H1 (cell line): ENCODE measurements around the gene ANAPC7. TPM values are rescaled to one million over a fixed set of nuclear protein-coding genes. Genes with fewer than 3 reads are reported as not detected.

Experiments
- CTCF ChIA-PET: fragments of 300-600 bp; sonication (Branson Sonifier 250); formaldehyde crosslinking; loops from one replicate; lab custom pipeline; 2021; ENCODE audit not compliant: partially characterized antibody; lab: Charles Lee
- POLR2A ChIA-PET: fragments of 300-600 bp; sonication (Branson Sonifier 250); formaldehyde crosslinking; loops from one replicate; lab custom pipeline; 2021; ENCODE audit warnings: inconsistent platforms; ENCODE audit not compliant: partially characterized antibody; lab: Charles Lee
- DNase-seq, 2 experiments: peaks; one replicate each; pipeline versions ENCODE4 v3.0.0 to v3.0.0-alpha.2; 2010 to 2022; ENCODE audit warnings: low spot score in 2 of 2, low read depth in 1 of 2, mixed read lengths in 1 of 2
- FAIRE-seq: peaks from 2 replicates; lab custom pipeline; 2011; peaks lifted over from hg19 to GRCh38; lab: Jason Lieb, UNC
- H2AFZ ChIP-seq: 2 replicates; pipeline ENCODE4 v1.8.1; 2012; ENCODE audit warnings: low read length, inconsistent platforms
- H2AK5ac ChIP-seq: 2 replicates; pipeline ENCODE4 v1.6.1; 2013; ENCODE audit warnings: low read depth, low read length
- H2BK120ac ChIP-seq: replicated peaks from 2 replicates; pipeline ENCODE3; 2013; ENCODE audit warnings: low read depth, low read length, inconsistent platforms
- H2BK12ac ChIP-seq: 2 replicates; pipeline ENCODE4 v1.6.1; 2013; ENCODE audit warnings: low read depth, low read length
- H2BK15ac ChIP-seq: 2 replicates; pipeline ENCODE4 v1.6.1; 2013; ENCODE audit warnings: low read length
- H2BK20ac ChIP-seq: 2 replicates; pipeline ENCODE4 v1.6.1; 2013; ENCODE audit warnings: low read length
- H2BK5ac ChIP-seq: 2 replicates; pipeline ENCODE4 v1.6.1; 2013; ENCODE audit warnings: low read depth, low read length
- H3K14ac ChIP-seq: 2 replicates; pipeline ENCODE4 v1.6.1; 2013; ENCODE audit warnings: inconsistent platforms; ENCODE audit not compliant: insufficient read length
- H3K18ac ChIP-seq: 2 replicates; pipeline ENCODE4 v1.6.1; 2013; ENCODE audit warnings: low read length; ENCODE audit errors: extremely low read depth
- H3K23ac ChIP-seq: 2 replicates; pipeline ENCODE4 v1.6.1; 2013; ENCODE audit warnings: inconsistent platforms; ENCODE audit not compliant: insufficient read length
- H3K23me2 ChIP-seq: 2 replicates; pipeline ENCODE4 v1.6.1; 2013; ENCODE audit warnings: low read depth, low read length
- H3K27ac ChIP-seq: 2 replicates; pipeline ENCODE4 v1.6.1; 2011; ENCODE audit warnings: low read depth, low read length, inconsistent platforms
- H3K27me3 ChIP-seq, 4 experiments: replicated peaks in 1 of 4; 1 replicate in 1 of 4; 2 replicates in 3 of 4; pipeline versions ENCODE4 v1.6.1 to v1.8.1; 2011 to 2013; ENCODE audit warnings: low read length in 3 of 4, mild to moderate bottlenecking in 3 of 4, inconsistent platforms in 2 of 4, mixed read lengths in 2 of 4, moderate library complexity in 1 of 4; ENCODE audit not compliant: control insufficient read depth in 3 of 4, insufficient read depth in 3 of 4; ENCODE audit errors: extremely low read depth in 1 of 4
- H3K36me3 ChIP-seq, 4 experiments: 2 replicates each; pipeline versions ENCODE4 v1.6.1 to v1.8.1; 2011 to 2013; ENCODE audit warnings: mild to moderate bottlenecking in 4 of 4, low read length in 3 of 4, moderate library complexity in 2 of 4, control low read depth in 1 of 4, inconsistent platforms in 1 of 4; ENCODE audit not compliant: insufficient read depth in 4 of 4, control insufficient read depth in 2 of 4
- H3K4ac ChIP-seq: replicated peaks from 2 replicates; pipeline ENCODE3; 2013; ENCODE audit warnings: low read length, low read depth, mixed read lengths, inconsistent platforms; ENCODE audit not compliant: insufficient read length
- H3K4me1 ChIP-seq, 4 experiments: replicated peaks in 1 of 4; 1 replicate in 1 of 4; 2 replicates in 3 of 4; pipeline versions ENCODE4 v1.6.1 to v1.8.1; 2011 to 2013; ENCODE audit warnings: low read length in 3 of 4, inconsistent platforms in 2 of 4, mixed read lengths in 1 of 4; ENCODE audit not compliant: insufficient read depth in 4 of 4, control insufficient read depth in 3 of 4
- H3K4me2 ChIP-seq, 2 experiments: 2 replicates each; pipeline versions ENCODE4 v1.6.1 to v1.8.1; 2011 to 2013; ENCODE audit warnings: low read depth in 2 of 2, low read length in 2 of 2, control low read depth in 1 of 2, inconsistent platforms in 1 of 2, mild to moderate bottlenecking in 1 of 2; ENCODE audit not compliant: insufficient read depth in 1 of 2
- H3K4me3 ChIP-seq, 4 experiments: fragments of 200-600, 300-600 bp in 1 of 4; sonication (generic), shearing (Covaris generic), sonication (Bioruptor Twin) in 1 of 4; 2 replicates each; pipeline versions ENCODE4 v1.5.1 to v1.8.1; 2011 to 2016; ENCODE audit warnings: low read length in 4 of 4, low read depth in 3 of 4, control low read depth in 2 of 4, inconsistent platforms in 2 of 4, mild to moderate bottlenecking in 2 of 4, mixed read lengths in 1 of 4, moderate library complexity in 1 of 4; ENCODE audit not compliant: insufficient read depth in 2 of 4; ENCODE audit errors: extremely low read depth in 1 of 4
- H3K56ac ChIP-seq: replicated peaks from 2 replicates; pipeline ENCODE3; 2013; ENCODE audit warnings: low read depth, mild to moderate bottlenecking, mixed read lengths, low read length, inconsistent platforms; ENCODE audit not compliant: insufficient read length
- H3K79me1 ChIP-seq: 2 replicates; pipeline ENCODE4 v1.6.1; 2013; ENCODE audit warnings: low read depth, low read length, control low read depth
- H3K79me2 ChIP-seq, 2 experiments: 2 replicates each; pipeline versions ENCODE4 v1.6.1 to v1.8.1; 2012 to 2013; ENCODE audit warnings: low read length in 2 of 2, mild to moderate bottlenecking in 2 of 2, inconsistent platforms in 1 of 2; ENCODE audit not compliant: insufficient read depth in 2 of 2, control insufficient read depth in 1 of 2
- H3K9ac ChIP-seq, 4 experiments: replicated peaks in 1 of 4; 1 replicate in 1 of 4; 2 replicates in 3 of 4; pipeline versions ENCODE4 v1.6.1 to v1.8.1; 2011 to 2013; ENCODE audit warnings: low read depth in 3 of 4, low read length in 3 of 4, control low read depth in 2 of 4, mild to moderate bottlenecking in 2 of 4, moderate library complexity in 2 of 4, inconsistent platforms in 1 of 4; ENCODE audit errors: extremely low read depth in 1 of 4
- H3K9me3 ChIP-seq, 2 experiments: 2 replicates each; pipeline versions ENCODE4 v1.6.1 to v1.8.1; 2012 to 2013; ENCODE audit warnings: mild to moderate bottlenecking in 2 of 2, moderate library complexity in 2 of 2, control low read depth in 1 of 2, inconsistent platforms in 1 of 2, low read depth in 1 of 2, low read length in 1 of 2, mixed read lengths in 1 of 2; ENCODE audit not compliant: insufficient read depth in 2 of 2
- H4K20me1 ChIP-seq, 2 experiments: replicated peaks in 1 of 2; 2 replicates each; pipeline versions ENCODE3 to v1.8.1; 2011 to 2013; ENCODE audit warnings: inconsistent platforms in 2 of 2, low read length in 2 of 2, mild to moderate bottlenecking in 1 of 2; ENCODE audit not compliant: insufficient read depth in 2 of 2, control insufficient read depth in 1 of 2
- H4K5ac ChIP-seq: 2 replicates; pipeline ENCODE4 v1.6.1; 2013; ENCODE audit warnings: low read length, low read depth, mixed read lengths, inconsistent platforms; ENCODE audit not compliant: insufficient read length
- H4K8ac ChIP-seq: 2 replicates; pipeline ENCODE4 v1.8.0; 2013; ENCODE audit warnings: mild to moderate bottlenecking, moderate library complexity, low read length, inconsistent platforms; ENCODE audit not compliant: insufficient read depth; ENCODE audit errors: extremely low read depth
- H4K91ac ChIP-seq: replicated peaks from 2 replicates; pipeline ENCODE3; 2013; ENCODE audit warnings: low read length, mixed read lengths, inconsistent platforms; ENCODE audit not compliant: insufficient read length
- JUND ChIP-seq: IDR thresholded peaks from 2 replicates; pipeline ENCODE4 v1.6.1; 2011; ENCODE audit warnings: mild to moderate bottlenecking, improper control_type of control experiment, low read length
- SUZ12 ChIP-seq: fragments of 200-600 bp; sonication (generic); IDR thresholded peaks from 2 replicates; pipeline ENCODE4 v1.6.1; 2012; ENCODE audit warnings: mild to moderate bottlenecking, inconsistent platforms, low read length, moderate library complexity, mixed read lengths
- TEAD4 ChIP-seq: IDR thresholded peaks from 2 replicates; pipeline ENCODE4 v1.6.1; 2012; ENCODE audit warnings: low read depth, low read length, inconsistent platforms, mixed read lengths
- WGBS, 2 experiments: shearing (Covaris generic) in 1 of 2; methylation state at CpG; one replicate each; pipeline versions ENCODE4 v1.1.6 to v1.1.7; 2013 to 2015; ENCODE audit warnings: low lambda C conversion rate in 2 of 2, mixed read lengths in 2 of 2, inconsistent platforms in 1 of 2, low coverage in 1 of 2, missing lambda C conversion rate in 1 of 2; ENCODE audit not compliant: insufficient replicate concordance in 2 of 2, insufficient coverage in 1 of 2, insufficient read length in 1 of 2; ENCODE audit errors: extremely low coverage in 1 of 2, missing lambda C conversion rate in 1 of 2; 5-methylcytosine and 5-hydroxymethylcytosine counted together
- polyA plus RNA-seq, 7 experiments: library from polyadenylated mRNA; depleted of rRNA in 3 of 7; stranded (reverse) in 5 of 7; unstranded in 2 of 7; fragments of >200 nt in 5 of 7; fragments of 200-250 nt in 2 of 7; gene quantifications; 1 replicate in 5 of 7; 2 replicates in 1 of 7; 4 replicates in 1 of 7; pipeline versions ENCODE4 v1.2.1 to v1.2.3, GENCODE V29; 2011 to 2013; ENCODE audit warnings: missing spikeins in 2 of 7, mixed read lengths in 2 of 7
- total RNA-seq: library from RNA; stranded (reverse); fragmentation: NEBNext Ultra II Directional; extraction: Animal tissue kit (Norgen Biotek cat#: 25700); gene quantifications from 2 replicates; pipeline ENCODE4 v1.2.1, GENCODE V29; 2021

ANAPC7 gene
- total and polyA plus RNA-seq, 2 of the 8 experiments (the other 6 are each of a cell fraction or from before 2014, with no cell fraction given), result 72.8 to 105 TPM

DNA sequence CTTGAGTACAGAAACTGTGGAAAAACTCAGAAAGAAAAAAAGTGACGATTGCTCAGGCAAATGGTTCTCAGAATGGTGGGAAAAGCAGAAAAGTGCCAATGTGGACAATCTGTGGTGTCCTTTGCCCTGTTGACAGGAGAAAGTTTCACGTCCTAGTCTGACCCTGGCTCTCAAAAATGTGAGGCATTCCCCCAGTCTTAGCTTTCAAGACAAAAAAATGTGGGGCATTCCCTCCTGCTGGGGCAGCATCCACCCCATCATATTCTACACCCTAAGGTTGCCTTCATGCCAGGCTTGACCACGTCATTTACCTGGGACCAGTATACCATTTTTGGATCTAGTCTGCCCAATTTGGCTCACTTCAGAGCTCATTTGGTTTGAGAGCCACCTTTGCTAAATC is 20.7 kb upstream of the ANAPC7 start:
- Histone ChIP-seq H3K9ac (no peak overlapping the region; a peak in 1 of 7 replicates), H3K4me3 (no peak overlapping the region), H3K4me1 (peaks cover 3 to 5% (median 3%) of the 10 kb centered on the region in 4 experiments; a peak in 4 of 7 replicates), H2BK5ac (no peak overlapping the region), H3K23me2 (no peaks in the 10 kb centered on the region), H4K8ac (no peak overlapping the region), H4K20me1 (no peaks in the 10 kb centered on the region), H3K18ac (no peak overlapping the region), H3K56ac (no peak overlapping the region), H3K4ac (no peak overlapping the region), H2BK20ac (0 out of 2 replicates have a peak overlapping the region, but pooled peaks have one; percentile 9), H3K27ac (no peak overlapping the region), H3K79me2 (no peaks in the 10 kb centered on the region), H3K14ac (no peak overlapping the region), H4K91ac (no peak overlapping the region), H2BK12ac (0 out of 2 replicates have a peak overlapping the region, but pooled peaks have one; percentile 18), H2AFZ (peak overlapping the region; percentile 75; the same call in 1 of the 2 replicates), H3K36me3 (no peaks in the 10 kb centered on the region), H3K9me3 (no peaks in the 10 kb centered on the region), H3K79me1 (no peaks in the 10 kb centered on the region), H3K23ac (no peak overlapping the region), H3K4me2 (peak overlapping the region in 1 of 2 experiments; percentile 20; a peak in 1 of 4 replicates), H2BK120ac (no peak overlapping the region), H4K5ac (no peak overlapping the region), H3K27me3 (no peaks in the 10 kb centered on the region), H2AK5ac (no peak overlapping the region), H2BK15ac (no peak overlapping the region)
- POLR2A ChIA-PET, result interaction anchor here (0.7 to 2.7 kb wide), 6 partner anchors 20 to 83 kb away, joined by 3 to 10 read pairs (median 3); partner anchors contain the start of genes ANAPC7, FAM216A and GPN3
- DNase-seq (peak in 1 of 2 experiments; percentile 21), FAIRE-seq (no peak)
- WGBS, 2 experiments, result 62% methylated on average over 3 of the region's 3 CpGs; no CpG with 5 or more reads in 1 of the 2 experiments
- CTCF ChIA-PET, result interaction anchor here (0.7 to 1.3 kb wide), 4 partner anchors 9 to 142 kb away, joined by 3 read pairs; no protein-coding TSS in a partner anchor
- TF ChIP-seq TEAD4 (peak; percentile 74), JUND (no peak), SUZ12 (no peak)
